Measurements from ENCODE around the gene NBAS.

- no peak for TF ChIP-seq EZH2phosphoT487 (conservative IDR thresholded peaks at IDR 0.05; ENCODE audit: low read length)
- no peak for TF ChIP-seq CTCF (IDR thresholded peaks at IDR 0.05; ENCODE audit: insufficient read depth, low read length, poor library complexity, severe bottlenecking)
These were observed 139.4 kb downstream of the NBAS start for GRCh38 chr2:15421753-15422152.

Data from SU-DHL-6 (cell line).